IgD-negative memory B cell (primary cell): Measurements from ENCODE around the gene CSNK1G2. TPM values are rescaled to one million over a fixed set of nuclear protein-coding genes. Genes with fewer than 3 reads are reported as not detected.

Experiments used
- H3K27ac Mint-ChIP-seq, 3 donors: one replicate each; pipeline ENCODE4 v1.8.0; 2020 to 2022; ENCODE audit warnings: mild to moderate bottlenecking in 3 of 3, mixed read lengths in 3 of 3, moderate library complexity in 1 of 3
- H3K27me3 Mint-ChIP-seq: one replicate; pipeline ENCODE4 v1.8.0; 2021; ENCODE audit warnings: mixed read lengths
- H3K36me3 Mint-ChIP-seq: one replicate; pipeline ENCODE4 v1.8.0; 2020; ENCODE audit warnings: mild to moderate bottlenecking, mixed read lengths
- H3K4me1 Mint-ChIP-seq, 3 donors: one replicate each; pipeline ENCODE4 v1.8.0; 2020 to 2022; ENCODE audit warnings: mixed read lengths in 3 of 3, mild to moderate bottlenecking in 1 of 3
- H3K4me3 Mint-ChIP-seq, 4 donors: one replicate each; pipeline ENCODE4 v1.8.0; 2020 to 2022; ENCODE audit warnings: mild to moderate bottlenecking in 4 of 4, mixed read lengths in 4 of 4, moderate library complexity in 3 of 4
- H3K9me3 Mint-ChIP-seq, 3 donors: one replicate each; pipeline ENCODE4 v1.8.0; 2020 to 2021; ENCODE audit warnings: mixed read lengths in 3 of 3, mild to moderate bottlenecking in 1 of 3
- polyA plus RNA-seq: library from polyadenylated mRNA; unstranded; fragments of 300-500 nt; fragmentation: Illumina TruSeq; gene quantifications from one replicate; pipeline ENCODE4 v1.2.3, GENCODE V29; 2021

CSNK1G2 gene
- polyA plus RNA-seq, 1 donor from 2014 or later, result 28.8 TPM

DNA sequence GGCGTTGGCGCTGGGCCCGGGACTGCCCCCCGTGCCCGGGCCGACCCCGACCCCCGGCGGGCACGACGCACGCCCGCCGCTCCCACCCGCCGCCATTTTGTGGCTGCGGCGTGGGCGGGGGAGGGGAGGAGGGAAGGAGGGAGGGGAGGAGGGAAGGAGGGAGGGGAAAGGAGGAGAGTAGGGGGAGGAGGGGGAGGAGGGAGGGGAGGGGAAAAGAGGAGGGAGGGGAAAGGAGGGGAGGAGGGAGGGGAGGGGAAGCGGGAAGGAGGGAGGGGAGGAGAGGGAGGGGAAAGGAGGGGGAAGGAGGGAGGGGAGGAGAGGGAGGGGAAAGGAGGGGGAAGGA lies 74.6 kb downstream of the CSNK1G2 start, which contains the start of gene BTBD2:
Gene BTBD2 (minus strand): TSS at position 107 of the 343 bp plus-strand sequence. CDS start 11 bp downstream, at position 96.
- peaks cover 5 to 13% (median 5%) of the 10 kb centered on the region in 3 donors for H3K4me1 Mint-ChIP-seq
- H3K27me3 Mint-ChIP-seq, result no peaks in the 10 kb centered on the region
- H3K36me3 Mint-ChIP-seq, result peaks cover 3% of the 10 kb centered on the region
- no peaks in the 10 kb centered on the region for H3K9me3 Mint-ChIP-seq
- peak within 1 kb of the TSS; percentile 72 to 89 (median 78) for H3K4me3 Mint-ChIP-seq
- H3K27ac Mint-ChIP-seq, result peak within 1 kb of the TSS in 2 of 3 donors; percentile 81 to 90

GRCh38 chr19:2016041-2016807 lies 75.3 kb downstream of the CSNK1G2 start:
- Mint-ChIP-seq H3K9me3 (no peaks in the 10 kb centered on the region), H3K4me3 (peak overlapping the region; percentile 51 to 82 (median 72)), H3K27me3 (no peaks in the 10 kb centered on the region), H3K27ac (peak overlapping the region in 2 of 3 donors; percentile 81 to 90), H3K36me3 (peaks cover 3% of the 10 kb centered on the region), H3K4me1 (peaks cover 5 to 13% (median 5%) of the 10 kb centered on the region in 3 donors)

- Mint-ChIP-seq H3K27me3 (no peaks in the 10 kb centered on the region), H3K4me1 (peaks cover 5% of the 10 kb centered on the region in 3 donors), H3K27ac (no peak overlapping the region), H3K9me3 (no peaks in the 10 kb centered on the region), H3K36me3 (no peaks in the 10 kb centered on the region), H3K4me3 (no peak overlapping the region)
Observed at GRCh38 chr19:2018752-2019151, 77.8 kb downstream of the CSNK1G2 start.

- H3K36me3 Mint-ChIP-seq, result no peaks in the 10 kb centered on the region
- H3K4me1 Mint-ChIP-seq, result peaks cover 4 to 6% (median 5%) of the 10 kb centered on the region in 3 donors
- H3K27me3 Mint-ChIP-seq, result no peaks in the 10 kb centered on the region
- H3K4me3 Mint-ChIP-seq, result peak overlapping the region in 1 of 4 donors; percentile 9
- H3K27ac Mint-ChIP-seq, result no peak overlapping the region
- H3K9me3 Mint-ChIP-seq, result no peaks in the 10 kb centered on the region
Observed at GRCh38 chr19:2021453-2022140, 80.6 kb downstream of the CSNK1G2 start.

DNA sequence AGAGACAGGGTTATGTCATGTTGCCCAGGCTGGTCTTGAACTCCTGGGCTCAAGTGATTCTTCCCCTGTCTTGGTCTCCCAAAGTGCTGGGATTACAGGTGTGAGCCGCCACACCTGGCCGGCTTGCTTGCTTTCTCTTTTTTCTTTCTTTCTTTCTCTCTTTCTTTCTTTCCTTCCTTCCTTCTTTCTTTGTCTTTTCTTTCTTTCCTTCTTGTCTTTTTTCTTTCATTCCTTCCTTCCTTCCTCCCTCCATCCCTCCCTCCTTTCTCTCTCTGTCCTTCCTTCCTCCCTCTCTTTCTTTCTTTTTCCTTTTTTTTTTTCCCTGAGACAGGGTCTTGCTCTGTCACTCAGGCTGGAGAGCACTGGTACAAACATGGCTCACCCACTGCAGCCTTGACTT lies 81.3 kb downstream of the CSNK1G2 start:
- H3K9me3 Mint-ChIP-seq, result no peaks in the 10 kb centered on the region
- no peak overlapping the region for H3K27ac Mint-ChIP-seq
- H3K27me3 Mint-ChIP-seq, result no peaks in the 10 kb centered on the region
- no peaks in the 10 kb centered on the region for H3K36me3 Mint-ChIP-seq
- peaks cover 4 to 5% (median 5%) of the 10 kb centered on the region in 3 donors for H3K4me1 Mint-ChIP-seq
- H3K4me3 Mint-ChIP-seq, result no peak overlapping the region

DNA sequence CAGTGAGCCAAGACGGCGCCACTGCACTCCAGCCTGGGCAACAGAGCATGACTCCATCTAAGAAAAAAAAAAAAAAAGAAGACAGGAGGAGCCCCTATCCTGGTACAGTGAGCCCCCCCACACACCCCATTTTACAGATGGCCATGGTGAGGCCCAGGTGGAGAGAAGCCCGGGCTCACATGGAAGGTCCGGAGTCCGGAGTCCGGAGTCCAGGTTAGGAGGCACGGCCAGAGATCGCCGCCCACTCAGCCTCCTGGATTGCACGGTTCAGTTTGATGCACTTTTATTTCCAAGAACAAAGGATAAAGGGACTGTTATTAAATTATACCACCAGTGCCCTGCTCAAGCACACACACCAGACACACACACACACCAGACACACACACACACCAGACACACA lies 85.8 kb downstream of the CSNK1G2 start:
- Mint-ChIP-seq H3K27me3 (no peaks in the 10 kb centered on the region), H3K36me3 (no peaks in the 10 kb centered on the region), H3K27ac (no peak overlapping the region), H3K4me3 (no peak overlapping the region), H3K9me3 (no peaks in the 10 kb centered on the region), H3K4me1 (peaks cover 1 to 4% (median 4%) of the 10 kb centered on the region in 3 donors)

GRCh38 chr19:2027361-2027760 lies 86.4 kb downstream of the CSNK1G2 start:
- Mint-ChIP-seq H3K9me3 (no peaks in the 10 kb centered on the region), H3K4me1 (peaks cover 7 to 9% (median 8%) of the 10 kb centered on the region in 3 donors), H3K36me3 (no peaks in the 10 kb centered on the region), H3K27ac (no peak overlapping the region), H3K4me3 (no peak overlapping the region), H3K27me3 (no peaks in the 10 kb centered on the region)

Other genes starting within 250 kb of the CSNK1G2 start
- gene ONECUT3, start 187.7 kb upstream of the CSNK1G2 start, polyA plus RNA-seq, result not detected
- gene ATP8B3, start 128.9 kb upstream of the CSNK1G2 start, polyA plus RNA-seq, result 1.2 TPM
- 13.7 TPM for gene REXO1, start 92.7 kb upstream of the CSNK1G2 start, polyA plus RNA-seq
- gene KLF16, start 77.6 kb upstream of the CSNK1G2 start, polyA plus RNA-seq, result 1.8 TPM
- gene ABHD17A, start 55.7 kb upstream of the CSNK1G2 start, polyA plus RNA-seq, result 107 TPM
- 7.4 TPM for gene ADAT3, start 35.8 kb upstream of the CSNK1G2 start, polyA plus RNA-seq
- 43.1 TPM for gene SCAMP4, start 35.8 kb upstream of the CSNK1G2 start, polyA plus RNA-seq
- 8.2 TPM for gene BTBD2, start 74.5 kb downstream of the CSNK1G2 start, polyA plus RNA-seq
- gene MKNK2, start 110.1 kb downstream of the CSNK1G2 start, polyA plus RNA-seq, result 83.9 TPM
- 136 TPM for gene MOB3A, start 155.2 kb downstream of the CSNK1G2 start, polyA plus RNA-seq
- 0.83 TPM for gene IZUMO4, start 155.7 kb downstream of the CSNK1G2 start, polyA plus RNA-seq
- gene AP3D1, start 210.4 kb downstream of the CSNK1G2 start, polyA plus RNA-seq, result 23.7 TPM
- gene DOT1L, start 222.8 kb downstream of the CSNK1G2 start, polyA plus RNA-seq, result 2.7 TPM